ENCODE data around the gene EDRF1.

DNA sequence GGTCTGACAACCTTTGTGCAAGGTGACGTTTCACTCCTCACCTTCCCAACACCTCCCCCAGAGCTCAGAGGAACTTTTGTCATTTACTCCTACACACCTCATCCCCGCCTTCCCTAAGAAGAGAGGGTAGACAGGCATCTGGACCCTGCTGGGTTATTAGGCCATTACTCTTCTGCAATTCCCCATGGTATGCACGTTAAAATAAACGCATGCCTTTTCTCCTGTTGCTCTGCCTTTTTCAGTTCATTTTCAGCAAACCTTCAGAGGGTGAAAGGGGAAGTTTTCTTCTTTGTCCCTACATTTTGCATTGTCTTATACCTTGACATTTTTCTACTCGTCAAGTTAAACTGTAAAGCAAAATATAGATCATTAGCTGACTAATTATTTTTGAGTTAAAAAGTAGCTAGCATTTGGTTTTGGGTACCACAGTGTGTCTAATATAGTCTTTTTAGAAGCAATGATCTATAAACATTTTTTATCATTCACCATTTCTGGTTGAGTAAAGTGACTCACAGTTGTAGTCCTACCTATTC lies 10.5 kb upstream of the EDRF1 start:
- TF ChIP-seq EZH2 (IDR thresholded peaks at IDR 0.05; ENCODE audit: borderline replicate concordance, low read length), result no peak
- TF ChIP-seq, protein P1, sequence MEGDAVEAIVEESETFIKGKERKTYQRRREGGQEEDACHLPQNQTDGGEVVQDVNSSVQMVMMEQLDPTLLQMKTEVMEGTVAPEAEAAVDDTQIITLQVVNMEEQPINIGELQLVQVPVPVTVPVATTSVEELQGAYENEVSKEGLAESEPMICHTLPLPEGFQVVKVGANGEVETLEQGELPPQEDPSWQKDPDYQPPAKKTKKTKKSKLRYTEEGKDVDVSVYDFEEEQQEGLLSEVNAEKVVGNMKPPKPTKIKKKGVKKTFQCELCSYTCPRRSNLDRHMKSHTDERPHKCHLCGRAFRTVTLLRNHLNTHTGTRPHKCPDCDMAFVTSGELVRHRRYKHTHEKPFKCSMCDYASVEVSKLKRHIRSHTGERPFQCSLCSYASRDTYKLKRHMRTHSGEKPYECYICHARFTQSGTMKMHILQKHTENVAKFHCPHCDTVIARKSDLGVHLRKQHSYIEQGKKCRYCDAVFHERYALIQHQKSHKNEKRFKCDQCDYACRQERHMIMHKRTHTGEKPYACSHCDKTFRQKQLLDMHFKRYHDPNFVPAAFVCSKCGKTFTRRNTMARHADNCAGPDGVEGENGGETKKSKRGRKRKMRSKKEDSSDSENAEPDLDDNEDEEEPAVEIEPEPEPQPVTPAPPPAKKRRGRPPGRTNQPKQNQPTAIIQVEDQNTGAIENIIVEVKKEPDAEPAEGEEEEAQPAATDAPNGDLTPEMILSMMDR (conservative IDR thresholded peaks at IDR 0.05 in 1 of 2, IDR thresholded peaks at IDR 0.05 in 1 of 2; ENCODE audit: extremely low read depth in 1 of 2, insufficient read depth in 1 of 2, low read depth in 1 of 2, low read length in 2 of 2), result no peak
